NOMO-1 treated with DMSO at 0.1 percent for 48 hours (cell line): ENCODE measurements around the gene ATG2B.
"Not testable (repeated sequence)": the region's sequence is repeated elsewhere in the genome, so short reads cannot be mapped to it uniquely, and the experiment has no call there.

Experiments used
- DNase-seq: peaks from one replicate; lab custom pipeline; 2025; ENCODE audit not compliant: unreplicated experiment; lab: John Stamatoyannopoulos, UW

The ATG2B gene

DNA sequence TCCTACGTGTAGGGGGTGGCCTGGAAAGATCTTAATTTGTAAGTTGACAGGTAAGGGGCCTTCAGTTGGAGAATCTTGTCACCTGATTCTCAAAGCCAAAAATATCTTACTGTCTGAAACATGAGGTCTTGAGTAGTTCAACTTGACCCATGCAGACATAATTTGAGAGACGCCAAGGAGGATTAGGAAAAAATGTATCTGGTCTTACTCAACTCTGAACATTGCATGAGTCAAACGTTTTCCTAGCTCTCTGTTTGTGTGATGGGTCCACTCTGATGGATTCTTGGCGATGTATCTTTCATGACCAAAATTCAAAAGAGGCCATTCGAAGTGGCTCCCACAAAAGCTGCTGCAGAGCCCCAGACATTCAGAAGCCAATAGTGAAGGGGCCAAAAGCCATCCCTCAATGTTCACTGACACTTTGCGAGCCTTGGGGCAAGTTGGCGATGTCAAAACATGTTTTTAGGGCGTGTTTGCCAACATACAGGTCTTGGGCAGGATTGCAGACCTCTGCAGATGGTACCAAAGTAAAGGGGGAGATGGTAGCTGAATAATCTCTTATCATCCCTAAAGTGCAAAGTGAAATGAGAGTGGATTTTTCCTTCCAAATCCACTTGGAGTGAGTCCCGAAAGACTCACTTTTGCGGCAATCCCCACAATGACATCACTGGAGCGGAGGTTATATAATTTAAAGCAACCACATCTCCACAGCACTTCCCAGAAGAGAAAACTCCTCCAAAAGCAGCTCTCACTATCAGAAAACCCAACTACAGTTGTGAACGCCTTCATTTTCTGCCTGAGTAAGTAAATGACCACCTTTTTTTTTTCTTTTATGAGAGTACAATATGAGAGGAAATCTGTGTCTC lies 107.4 kb downstream of the ATG2B start, which contains the start of gene BDKRB1:
BDKRB1 (plus strand) TSS at position 710 of the 866 bp plus-strand sequence. CDS start 7,473 bp downstream, outside the sequence.
- no peak for DNase-seq

DNA sequence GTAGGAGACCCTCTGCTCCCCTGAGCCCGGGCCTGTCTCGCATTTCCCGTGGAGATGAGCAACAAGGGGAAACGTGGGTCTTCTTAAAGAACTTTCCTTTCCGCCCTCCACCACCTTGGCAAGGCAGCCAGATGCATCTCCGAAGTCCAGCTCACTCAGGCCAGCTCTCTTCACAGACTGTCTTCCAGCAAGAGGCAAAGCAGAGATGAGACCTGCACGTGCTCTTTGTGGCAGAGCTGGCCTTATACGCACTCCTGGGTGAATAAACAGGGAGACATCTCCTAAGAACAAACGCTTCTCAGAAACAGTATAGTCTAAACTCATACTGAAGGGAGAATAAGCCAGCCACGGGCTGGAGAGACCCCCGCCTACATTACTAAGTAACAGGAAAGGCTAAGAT lies 108.5 kb downstream of the ATG2B start:
- DNase-seq, result no peak

DNA sequence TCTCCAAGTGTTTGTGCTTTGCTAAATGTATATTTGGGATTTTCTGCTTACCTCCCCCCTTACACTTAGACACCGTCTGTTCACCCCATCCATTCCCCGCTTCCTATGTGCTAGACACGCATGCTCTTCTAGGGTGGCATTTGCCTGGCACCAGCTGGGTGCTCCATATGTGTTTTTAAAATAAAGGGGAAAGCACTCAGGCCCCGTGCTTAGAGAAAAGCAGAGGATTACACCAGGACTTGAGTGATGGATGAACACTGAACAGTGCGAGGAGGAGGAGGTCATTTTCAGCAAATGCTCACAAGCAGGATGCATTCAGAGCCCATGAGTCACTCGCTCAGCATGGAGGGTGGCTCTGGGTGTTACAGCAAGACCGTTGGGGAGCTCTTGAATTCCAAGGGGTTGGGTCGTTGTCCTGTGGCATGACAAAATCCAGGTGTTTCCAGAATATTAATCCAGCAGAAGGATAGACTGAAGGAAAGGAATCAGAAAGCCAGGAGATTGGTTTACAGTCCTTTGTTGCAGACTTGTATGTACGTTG lies 110.1 kb downstream of the ATG2B start:
- no peak for DNase-seq

DNA sequence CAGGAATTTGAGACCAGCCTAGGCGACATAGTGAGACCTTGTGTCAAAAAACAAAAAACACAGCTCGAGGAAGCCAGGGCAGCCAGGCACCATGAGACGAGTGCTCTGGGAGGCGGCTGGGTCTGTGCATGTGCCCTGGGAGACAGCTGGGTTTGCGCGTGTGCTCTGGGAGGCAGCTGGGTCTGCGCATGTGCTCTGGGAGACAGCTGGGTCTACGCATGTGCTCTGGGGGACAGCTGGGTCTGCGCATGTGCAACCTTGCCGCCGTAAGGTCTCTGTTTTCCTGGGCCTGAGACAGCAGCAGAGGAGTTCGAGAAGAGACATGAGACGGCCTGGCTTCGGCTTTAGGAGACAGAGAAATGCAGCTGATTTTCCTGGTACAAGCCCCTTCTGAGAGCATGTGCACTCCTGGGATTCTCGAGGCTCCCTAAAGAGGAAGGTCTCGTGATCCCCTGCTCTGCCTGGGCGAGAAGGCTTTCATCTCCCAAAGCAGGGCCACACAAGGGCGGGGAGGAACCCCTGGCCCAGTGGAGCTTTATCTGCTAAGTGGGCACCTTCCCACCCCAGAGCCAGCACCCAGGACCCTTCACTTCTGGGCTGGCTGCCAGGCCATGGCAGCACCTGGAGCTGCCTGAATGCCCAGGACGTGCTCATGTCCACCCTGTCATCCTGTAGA lies 110.7 kb downstream of the ATG2B start:
- no peak for DNase-seq

DNA sequence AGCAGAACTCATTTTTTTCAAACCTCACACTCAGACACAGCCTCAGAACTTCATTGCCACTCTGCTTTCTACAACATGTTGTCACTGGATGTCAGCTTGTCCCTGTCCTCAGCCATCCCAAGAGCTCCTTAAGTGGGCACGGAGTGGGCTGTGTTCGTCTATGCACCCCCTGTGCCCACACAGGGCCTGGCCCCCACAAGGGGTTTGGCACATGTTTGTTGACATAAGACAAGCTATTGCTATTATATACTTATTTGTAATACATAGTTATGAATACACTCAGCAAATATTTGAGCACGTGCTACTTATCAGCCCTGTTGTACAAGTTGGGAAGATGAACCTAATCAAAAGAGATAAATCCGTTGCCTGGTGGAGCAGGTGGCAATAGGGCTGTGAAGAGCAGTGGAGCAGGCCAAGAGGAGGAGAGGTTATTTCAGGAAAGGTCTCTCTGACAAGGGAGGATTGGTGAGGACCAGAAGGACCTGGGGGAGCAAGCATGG lies 111.4 kb downstream of the ATG2B start:
- DNase-seq, result no peak

DNA sequence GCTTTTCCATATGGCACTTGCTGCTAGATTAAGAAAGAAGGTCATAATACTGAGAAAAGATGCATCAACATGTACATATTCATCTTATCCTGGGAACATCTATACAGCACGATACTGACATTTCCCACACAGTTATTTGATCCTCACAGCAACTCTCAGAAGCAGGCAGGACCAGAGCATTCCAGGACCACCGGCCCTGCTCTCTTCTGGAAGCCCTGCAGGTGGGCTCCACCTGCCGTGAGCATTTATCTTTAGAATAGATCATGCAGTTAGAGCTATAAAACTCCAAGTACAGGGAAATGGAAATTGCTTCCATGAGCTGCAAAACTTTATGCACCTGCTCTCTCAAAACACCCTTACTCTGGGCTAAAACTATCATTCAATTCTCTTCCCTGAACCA lies 112.7 kb downstream of the ATG2B start:
- no peak for DNase-seq

DNA sequence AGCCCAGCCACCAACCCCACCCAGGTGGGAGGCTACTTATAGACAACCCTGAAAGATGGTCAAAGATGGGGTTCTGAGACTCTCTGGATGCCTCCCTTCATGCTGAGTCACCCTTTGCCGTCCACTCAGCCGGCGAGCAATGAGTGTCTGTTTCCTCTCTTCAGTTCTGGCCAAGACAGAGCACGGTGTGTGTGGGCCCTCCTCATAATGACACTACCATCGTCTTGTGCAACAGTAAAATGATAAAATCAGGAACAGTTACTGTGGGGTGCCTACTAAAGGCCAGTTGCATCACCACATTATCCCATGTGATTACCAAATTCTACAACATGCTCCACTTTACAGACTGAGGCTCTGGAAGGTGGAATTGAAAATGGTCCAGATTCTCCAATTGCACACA lies 114.1 kb downstream of the ATG2B start:
- peak; percentile 97 for DNase-seq

DNA sequence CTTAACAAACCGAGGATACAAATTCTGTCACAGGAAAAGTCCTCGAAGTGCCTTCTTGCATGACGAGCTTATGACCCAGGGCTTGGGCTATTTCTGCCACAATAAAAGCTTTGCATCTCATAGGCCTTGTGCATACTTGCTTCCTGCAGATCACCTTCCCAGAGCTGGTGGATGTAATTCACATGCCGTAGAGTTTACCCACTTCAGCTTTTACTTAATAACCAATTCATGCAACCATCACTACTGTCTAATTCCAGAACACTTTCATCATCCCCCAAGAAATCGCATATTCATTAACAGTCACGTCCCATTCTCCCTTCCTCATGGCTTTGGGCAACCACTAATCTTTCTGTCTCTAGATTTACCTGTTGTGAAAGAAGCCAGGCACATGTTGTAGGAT lies 116.1 kb downstream of the ATG2B start:
- peak; percentile 3 for DNase-seq

DNA sequence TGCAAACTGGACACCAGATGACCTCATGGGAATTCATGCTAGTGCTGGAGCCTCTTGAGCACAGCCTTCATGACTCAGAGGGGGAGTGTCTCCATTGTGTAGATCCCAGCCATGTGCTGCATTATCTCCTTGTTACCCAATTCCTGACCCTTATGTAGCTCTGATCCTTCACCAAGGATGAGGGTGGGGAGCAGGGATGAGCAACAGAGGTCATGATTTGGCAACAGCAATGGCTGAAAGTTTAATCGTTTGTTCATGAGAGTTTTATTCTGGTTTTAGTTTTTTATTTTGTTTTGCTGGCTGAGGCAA lies 116.6 kb downstream of the ATG2B start:
- DNase-seq, result no peak

DNA sequence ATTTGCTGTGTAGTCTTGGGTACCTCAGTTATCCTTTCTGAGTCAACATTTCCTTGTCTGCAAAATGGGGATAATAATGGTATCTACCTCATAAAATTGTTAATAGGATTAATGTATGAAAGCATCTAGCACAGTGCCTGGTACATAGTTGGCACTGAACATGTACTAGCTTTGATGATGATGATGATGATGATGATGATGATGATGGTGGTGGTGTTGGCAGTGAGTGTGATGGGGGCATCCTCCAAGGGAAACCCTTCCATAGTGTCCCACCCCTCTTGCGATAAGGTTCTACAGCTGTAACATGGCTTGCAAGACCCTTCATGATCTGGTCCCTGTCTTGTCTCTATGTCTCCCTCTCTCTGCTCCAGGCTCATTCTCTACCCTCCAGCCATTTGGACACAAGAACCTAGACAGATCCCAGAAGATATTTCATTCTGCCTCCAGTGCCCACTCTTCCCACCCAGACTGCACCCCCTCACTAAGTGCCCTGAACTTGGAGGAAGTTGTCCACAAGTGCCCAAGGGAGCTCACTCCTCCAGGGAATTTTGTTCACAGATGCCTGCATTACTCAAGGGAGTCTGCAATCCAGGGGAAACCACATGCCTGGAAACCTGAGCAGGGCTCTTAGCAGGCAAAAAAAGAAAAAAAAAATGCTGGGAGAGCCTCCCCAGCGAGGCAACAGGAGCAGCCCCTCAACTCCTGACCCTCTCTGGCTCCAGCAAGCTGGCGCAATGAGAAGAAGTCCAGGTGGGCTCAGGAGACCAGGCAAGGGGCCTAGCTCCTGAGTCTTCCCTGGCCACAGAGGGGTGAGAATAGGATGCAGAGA lies 117.2 kb downstream of the ATG2B start:
- no peak for DNase-seq

DNA sequence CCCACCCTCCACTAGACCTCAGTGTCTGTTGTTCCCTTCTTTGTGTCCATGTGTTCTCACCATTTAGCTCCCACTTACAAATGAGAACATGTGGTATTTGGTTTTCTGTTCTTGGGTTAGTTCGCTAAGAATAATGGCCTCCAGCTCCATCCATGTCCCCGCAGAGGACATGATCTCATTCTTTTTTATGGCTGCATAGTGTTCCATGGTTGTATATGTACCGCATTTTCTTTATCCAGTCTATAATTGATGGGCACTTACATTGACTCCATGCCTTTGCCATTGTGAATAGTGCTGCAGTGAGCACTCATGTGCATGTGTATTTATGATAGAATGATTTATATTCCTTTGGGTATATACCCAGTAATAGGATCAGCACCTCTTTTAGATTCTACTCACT lies 118.1 kb downstream of the ATG2B start:
- not testable (repeated sequence) for DNase-seq

DNA sequence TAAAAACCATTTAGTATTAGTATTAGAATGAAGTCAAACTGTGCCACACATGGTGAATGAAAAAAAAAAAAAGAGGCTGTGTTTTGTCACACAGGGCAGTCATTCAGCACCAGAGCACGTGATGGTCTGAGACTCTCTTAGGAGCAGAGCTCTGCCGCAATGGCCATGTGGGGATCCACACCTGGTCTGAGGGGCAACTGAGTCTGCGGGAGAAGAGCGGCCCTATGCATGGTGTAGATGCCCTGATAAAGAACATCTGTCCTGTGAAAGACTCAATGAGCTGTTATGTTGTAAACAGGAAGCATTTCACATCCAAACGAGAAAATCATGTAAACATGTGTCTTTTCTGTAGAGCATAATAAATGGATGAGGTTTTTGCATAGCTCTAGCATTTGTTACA lies 119.4 kb downstream of the ATG2B start:
- no peak for DNase-seq

DNA sequence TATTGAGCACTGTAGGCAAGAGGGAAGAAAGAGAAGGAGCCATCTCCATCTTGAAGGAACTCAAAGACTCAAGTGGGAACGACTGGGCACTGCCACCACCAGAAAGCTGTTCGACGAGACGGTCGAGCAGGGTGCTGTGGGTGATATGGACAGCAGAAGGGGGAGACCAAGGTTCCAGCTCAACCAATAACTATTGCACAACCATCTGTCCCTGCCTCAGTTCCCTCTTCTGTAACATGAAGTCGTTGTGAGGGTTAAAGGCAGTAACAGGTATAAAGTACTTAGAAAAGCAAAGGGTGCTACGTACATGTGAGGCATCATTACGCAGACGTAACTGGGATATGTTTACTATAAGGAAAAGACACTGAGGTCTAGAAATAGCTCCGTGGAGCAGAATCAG lies 121.0 kb downstream of the ATG2B start:
- no peak for DNase-seq

DNA sequence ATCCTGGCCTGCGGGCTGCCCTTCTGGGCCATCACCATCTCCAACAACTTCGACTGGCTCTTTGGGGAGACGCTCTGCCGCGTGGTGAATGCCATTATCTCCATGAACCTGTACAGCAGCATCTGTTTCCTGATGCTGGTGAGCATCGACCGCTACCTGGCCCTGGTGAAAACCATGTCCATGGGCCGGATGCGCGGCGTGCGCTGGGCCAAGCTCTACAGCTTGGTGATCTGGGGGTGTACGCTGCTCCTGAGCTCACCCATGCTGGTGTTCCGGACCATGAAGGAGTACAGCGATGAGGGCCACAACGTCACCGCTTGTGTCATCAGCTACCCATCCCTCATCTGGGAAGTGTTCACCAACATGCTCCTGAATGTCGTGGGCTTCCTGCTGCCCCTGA lies 122.5 kb downstream of the ATG2B start:
- no peak for DNase-seq

DNA sequence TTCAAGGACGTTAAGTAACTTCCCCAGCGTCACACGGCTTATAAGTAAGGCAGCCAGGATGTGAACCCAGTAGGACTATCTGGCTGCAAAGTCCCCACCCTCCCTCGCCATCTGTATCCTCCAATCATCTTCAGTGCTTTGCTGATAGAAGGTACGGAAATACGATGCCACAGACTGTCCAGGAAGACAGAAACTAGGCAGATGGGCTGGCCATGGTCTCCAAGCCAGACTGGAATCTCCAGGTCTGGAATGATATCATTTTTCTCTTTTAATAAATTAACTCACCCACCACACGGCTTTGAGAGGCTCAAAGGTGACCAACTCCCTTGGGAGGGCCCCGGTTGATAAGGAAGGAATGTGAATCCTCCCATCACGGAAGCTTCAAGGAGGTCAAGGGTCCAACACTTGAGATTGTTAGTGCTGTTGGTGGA lies 123.4 kb downstream of the ATG2B start:
- DNase-seq, result no peak

DNA sequence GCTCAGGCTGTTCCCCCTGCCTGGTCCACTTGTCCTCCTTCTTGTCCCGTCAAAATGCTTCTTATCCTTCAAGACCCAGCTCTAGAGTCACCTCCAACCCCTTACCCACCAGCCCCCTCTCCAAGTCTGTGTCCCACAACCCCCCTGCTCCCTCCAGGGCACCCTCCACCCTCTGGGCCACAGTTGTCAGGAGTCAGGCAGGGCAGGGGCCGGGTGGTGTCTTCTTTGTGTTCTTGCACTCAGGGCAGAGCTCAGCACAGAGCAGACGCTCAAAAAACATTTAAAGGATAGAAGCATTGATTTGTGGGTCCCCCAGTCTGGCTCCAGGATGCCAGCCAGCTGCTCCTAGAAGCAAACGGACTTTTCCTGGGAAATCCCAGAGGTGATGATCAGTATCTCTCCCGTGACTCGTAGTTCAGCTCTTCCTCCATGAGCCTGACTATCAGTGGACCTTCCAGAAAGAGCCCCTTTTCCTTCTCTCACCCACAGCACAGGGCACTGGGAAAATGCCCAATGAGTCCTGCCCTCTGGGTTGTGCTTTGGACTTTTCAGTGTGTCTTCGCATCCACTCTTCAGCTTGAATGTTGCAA lies 124.4 kb downstream of the ATG2B start:
- DNase-seq, result no peak

DNA sequence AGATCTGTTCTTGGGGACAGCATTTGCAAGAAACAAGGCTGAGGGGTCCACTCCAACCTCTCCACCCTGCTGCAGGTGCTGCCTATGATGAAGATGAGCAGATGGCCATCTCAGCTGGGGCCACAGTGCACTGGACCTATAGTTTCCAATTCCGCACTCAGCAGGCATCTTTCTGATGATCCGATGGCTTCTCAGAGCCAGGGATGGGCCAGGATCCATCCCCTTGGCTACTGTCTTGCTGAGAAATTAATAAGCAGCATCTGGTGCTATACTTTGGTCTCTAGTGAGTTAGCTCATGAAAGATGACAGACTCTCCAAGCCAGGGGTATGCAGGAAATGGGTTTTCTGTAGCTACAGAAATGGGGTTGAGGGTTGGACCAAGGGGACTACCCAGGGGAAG lies 125.5 kb downstream of the ATG2B start:
- no peak for DNase-seq

DNA sequence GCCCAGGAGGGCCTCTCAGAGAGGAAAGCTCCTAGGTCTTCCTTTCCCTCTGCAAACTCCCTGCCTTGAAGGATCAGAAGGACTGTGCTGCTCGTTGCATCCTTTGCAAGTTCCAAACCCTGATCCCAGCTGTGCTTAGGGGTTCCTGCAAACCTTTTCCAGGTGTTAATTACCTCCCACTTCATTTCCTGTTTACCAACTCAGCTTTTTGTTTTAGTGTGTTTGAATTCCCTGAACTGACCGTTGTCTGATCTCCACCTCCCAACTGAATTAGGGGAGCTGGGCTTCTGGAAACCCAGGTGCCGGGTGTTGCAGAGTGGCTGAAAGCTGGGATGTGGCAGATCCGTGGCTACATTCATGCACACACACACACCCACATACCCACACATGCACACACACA lies 127.7 kb downstream of the ATG2B start:
- DNase-seq, result no peak

DNA sequence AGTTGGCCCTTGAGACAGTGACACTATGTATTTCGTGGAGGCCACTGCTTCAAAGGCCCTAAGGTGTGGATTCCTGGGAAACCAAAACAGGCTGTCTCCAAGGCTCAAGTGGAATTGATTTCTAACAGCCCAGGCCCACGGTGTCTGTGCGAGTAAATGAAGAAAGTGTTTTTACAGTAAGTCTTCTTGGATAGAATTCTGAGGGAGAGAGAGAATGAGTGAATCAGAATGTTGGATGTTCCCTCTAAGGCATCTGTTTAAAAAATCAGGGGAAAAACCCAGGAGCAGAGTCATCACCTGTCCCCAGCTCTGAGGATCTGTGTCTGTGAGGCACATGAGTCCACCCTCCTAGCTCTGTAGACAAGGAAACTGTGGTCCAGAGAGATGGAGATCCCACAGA lies 129.5 kb downstream of the ATG2B start:
- DNase-seq, result no peak

DNA sequence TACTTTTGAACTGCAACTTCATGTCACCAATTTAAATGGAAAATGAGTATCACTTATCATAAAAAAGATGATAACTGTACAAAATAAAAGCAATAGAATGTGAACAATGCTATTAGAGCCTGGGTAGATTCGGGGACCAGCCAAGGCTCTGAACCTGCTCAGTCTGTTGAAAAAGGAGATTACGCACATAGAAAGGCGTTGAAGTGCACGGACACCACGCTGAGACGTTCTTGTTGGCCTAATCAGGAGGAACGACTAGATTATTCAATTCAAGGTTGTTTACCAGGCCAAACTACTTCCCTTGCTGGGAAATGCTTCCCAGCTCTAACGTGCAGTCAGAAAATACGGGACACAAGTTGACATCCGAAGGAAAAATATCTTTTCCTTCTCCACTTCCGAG lies 130.6 kb downstream of the ATG2B start:
- DNase-seq, result no peak
